ENCODE measurements around the gene MET. TPM values are rescaled to one million over a fixed set of nuclear protein-coding genes. Genes with fewer than 3 reads are reported as not detected.

MET gene
- 200 TPM for total RNA-seq (2021; ENCODE audit: unreplicated experiment)
- polyA plus RNA-seq (2012) = 71.3 and 91.7 TPM in 2 replicates
- Bru-seq, nascent RNA = percentile 99 among the genes with signal in this experiment
- BruChase-seq, experiment 1, labeled RNA remaining after a 6-hour chase = percentile 94 among the genes with signal in this experiment
- BruChase-seq, experiment 2, labeled RNA remaining after a 2-hour chase = percentile 93 among the genes with signal in this experiment
- long read RNA-seq, full-length matches to known transcripts = 8 of 165 reads
- long read RNA-seq, partial matches to known transcripts = 141 of 165 reads
- long read RNA-seq, other reads (novel, unspliced or antisense) = 16 of 165 reads

DNA sequence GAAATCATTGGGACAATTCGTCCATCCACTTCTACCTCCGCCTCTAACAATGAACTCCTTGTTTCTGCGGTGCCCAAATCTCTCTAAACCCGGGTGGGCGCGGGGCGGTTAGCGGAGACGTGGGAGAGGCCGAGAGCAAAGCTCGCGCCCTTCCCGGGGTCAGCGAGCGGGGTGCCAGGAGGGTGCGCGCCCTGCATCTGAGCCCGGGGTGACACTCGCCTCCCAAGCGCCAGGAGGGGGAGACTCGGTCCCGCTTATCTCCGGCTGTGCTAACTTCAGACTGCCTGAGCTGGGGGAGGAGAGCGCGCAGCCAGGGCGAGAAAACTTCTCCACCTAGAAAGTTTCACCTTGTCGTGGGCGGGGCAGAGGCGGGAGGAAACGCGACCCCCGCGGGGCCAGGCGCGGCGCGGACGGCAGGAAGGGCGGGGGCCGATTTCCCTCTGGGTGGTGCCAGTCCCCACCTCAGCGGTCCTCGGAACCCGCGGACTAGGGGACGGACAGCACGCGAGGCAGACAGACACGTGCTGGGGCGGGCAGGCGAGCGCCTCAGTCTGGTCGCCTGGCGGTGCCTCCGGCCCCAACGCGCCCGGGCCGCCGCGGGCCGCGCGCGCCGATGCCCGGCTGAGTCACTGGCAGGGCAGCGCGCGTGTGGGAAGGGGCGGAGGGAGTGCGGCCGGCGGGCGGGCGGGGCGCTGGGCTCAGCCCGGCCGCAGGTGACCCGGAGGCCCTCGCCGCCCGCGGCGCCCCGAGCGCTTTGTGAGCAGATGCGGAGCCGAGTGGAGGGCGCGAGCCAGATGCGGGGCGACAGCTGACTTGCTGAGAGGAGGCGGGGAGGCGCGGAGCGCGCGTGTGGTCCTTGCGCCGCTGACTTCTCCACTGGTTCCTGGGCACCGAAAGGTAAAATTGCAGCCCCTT lies at the start of gene MET:
TSS of gene MET (plus strand) at position 516 of the 915 bp plus-strand sequence. CDS start 26,889 bp downstream, outside the sequence.
- Histone ChIP-seq H2AFZ (ENCODE audit: low read depth, low read length, poor library complexity, severe bottlenecking) (no peak within 1 kb of the TSS), H3K4me2 (ENCODE audit: low read length) (peak within 1 kb of the TSS; percentile 87), H3K4me1 (ENCODE audit: control insufficient read depth in 1 of 2, insufficient read depth in 2 of 2, low read length in 2 of 2) (peaks cover 42 to 56% of the 10 kb centered on the region in 2 experiments), H4K20me1 (ENCODE audit: insufficient read depth) (no peaks in the 10 kb centered on the region), H3K79me2 (ENCODE audit: insufficient read depth, low read length) (peaks cover 60% of the 10 kb centered on the region), H3K9me3 (ENCODE audit: control insufficient read depth in 1 of 2, insufficient read depth in 1 of 2, low read depth in 1 of 2, low read length in 2 of 2) (peaks cover 0 to 6% of the 10 kb centered on the region in 2 experiments; a peak in 1 of 4 replicates), H3K27ac (ENCODE audit: low read depth, low read length) (peak within 1 kb of the TSS; percentile 90), H3K9ac (ENCODE audit: low read length) (peak within 1 kb of the TSS; percentile 94), H3K9me2 (ENCODE audit: insufficient read depth) (no peaks in the 10 kb centered on the region), H3K27me3 (ENCODE audit: insufficient read depth, low read length) (no peaks in the 10 kb centered on the region), H3K36me3 (ENCODE audit: control insufficient read depth in 1 of 2, insufficient read depth in 2 of 2, low read length in 2 of 2) (peaks cover 4 to 9% of the 10 kb centered on the region in 2 experiments; a peak in 1 of 4 replicates), H3K4me3 (replicated peaks in 1 of 2; ENCODE audit: low read depth in 1 of 2, low read length in 2 of 2) (peak within 1 kb of the TSS; percentile 86 to 90)
- BruUV-seq (replicated peaks) = no TSS peak
- intact Hi-C loops (cut with micrococcal nuclease) = loop anchor here (10.0 kb wide), 2 partner anchors 103 to 497 kb away; no protein-coding TSS in a partner anchor
- DNase-seq (ENCODE audit: low read depth, low spot score) (peak; percentile 84), ATAC-seq (peak; percentile 84)
- ChIA-PET CTCF (interaction anchor here (1.1 to 1.5 kb wide), 6 partner anchors 14 to 138 kb away, joined by 3 to 7 read pairs (median 4); no protein-coding TSS in a partner anchor), POLR2A (interaction anchor here (0.5 to 2.2 kb wide), 8 partner anchors 14 to 509 kb away, joined by 3 to 5 read pairs (median 3); no protein-coding TSS in a partner anchor), RAD21 (ENCODE audit: low non-redundant PET in 1 of 2, low total read pairs in 2 of 2, uncharacterized antibody in 2 of 2, unreplicated experiment in 2 of 2) (interaction anchor here (0.7 to 1.1 kb wide), 3 partner anchors 80 to 105 kb away, joined by 3 to 4 read pairs (median 4); no protein-coding TSS in a partner anchor)
- TF ChIP-seq YY1 (IDR thresholded peaks at IDR 0.05; ENCODE audit: extremely low read depth, insufficient replicate concordance, low read depth, low read length) (peak; percentile 8), EZH2 (IDR thresholded peaks at IDR 0.05) (no peak), CTCF (IDR thresholded peaks at IDR 0.05 in 2 of 3, conservative IDR thresholded peaks at IDR 0.05 in 1 of 3; ENCODE audit: borderline replicate concordance in 1 of 3, insufficient read depth in 1 of 3, low read depth in 2 of 3, low read length in 2 of 3) (peak; percentile 49 to 84 (median 56)), CEBPB (IDR thresholded peaks at IDR 0.05; ENCODE audit: low read depth) (no peak; the same call in 1 of the 2 replicates), ZFX (IDR thresholded peaks at IDR 0.05) (no peak; the same call in none of the 2 replicates), TCF7L2 (IDR thresholded peaks at IDR 0.05; ENCODE audit: borderline replicate concordance, extremely low read depth, insufficient read depth, insufficient read length) (peak; percentile 56), CBX3 (IDR thresholded peaks at IDR 0.05; ENCODE audit: low read depth) (peak; percentile 89), EGR1 (IDR thresholded peaks at IDR 0.05; ENCODE audit: low read depth) (peak; percentile 89), RAD21 (IDR thresholded peaks at IDR 0.05; ENCODE audit: low read depth) (peak; percentile 93), SP1 (IDR thresholded peaks at IDR 0.05; ENCODE audit: low read depth) (peak; percentile 85), POLR2AphosphoS5 (IDR thresholded peaks at IDR 0.05; ENCODE audit: low read depth, low read length) (peak; percentile 70), SIN3A (IDR thresholded peaks at IDR 0.05; ENCODE audit: low read depth) (peak; percentile 66; the same call in 1 of the 2 replicates), JUND (IDR thresholded peaks at IDR 0.05) (peak; percentile 52; the same call in 1 of the 2 replicates)
- TF ChIP-seq, protein P1, sequence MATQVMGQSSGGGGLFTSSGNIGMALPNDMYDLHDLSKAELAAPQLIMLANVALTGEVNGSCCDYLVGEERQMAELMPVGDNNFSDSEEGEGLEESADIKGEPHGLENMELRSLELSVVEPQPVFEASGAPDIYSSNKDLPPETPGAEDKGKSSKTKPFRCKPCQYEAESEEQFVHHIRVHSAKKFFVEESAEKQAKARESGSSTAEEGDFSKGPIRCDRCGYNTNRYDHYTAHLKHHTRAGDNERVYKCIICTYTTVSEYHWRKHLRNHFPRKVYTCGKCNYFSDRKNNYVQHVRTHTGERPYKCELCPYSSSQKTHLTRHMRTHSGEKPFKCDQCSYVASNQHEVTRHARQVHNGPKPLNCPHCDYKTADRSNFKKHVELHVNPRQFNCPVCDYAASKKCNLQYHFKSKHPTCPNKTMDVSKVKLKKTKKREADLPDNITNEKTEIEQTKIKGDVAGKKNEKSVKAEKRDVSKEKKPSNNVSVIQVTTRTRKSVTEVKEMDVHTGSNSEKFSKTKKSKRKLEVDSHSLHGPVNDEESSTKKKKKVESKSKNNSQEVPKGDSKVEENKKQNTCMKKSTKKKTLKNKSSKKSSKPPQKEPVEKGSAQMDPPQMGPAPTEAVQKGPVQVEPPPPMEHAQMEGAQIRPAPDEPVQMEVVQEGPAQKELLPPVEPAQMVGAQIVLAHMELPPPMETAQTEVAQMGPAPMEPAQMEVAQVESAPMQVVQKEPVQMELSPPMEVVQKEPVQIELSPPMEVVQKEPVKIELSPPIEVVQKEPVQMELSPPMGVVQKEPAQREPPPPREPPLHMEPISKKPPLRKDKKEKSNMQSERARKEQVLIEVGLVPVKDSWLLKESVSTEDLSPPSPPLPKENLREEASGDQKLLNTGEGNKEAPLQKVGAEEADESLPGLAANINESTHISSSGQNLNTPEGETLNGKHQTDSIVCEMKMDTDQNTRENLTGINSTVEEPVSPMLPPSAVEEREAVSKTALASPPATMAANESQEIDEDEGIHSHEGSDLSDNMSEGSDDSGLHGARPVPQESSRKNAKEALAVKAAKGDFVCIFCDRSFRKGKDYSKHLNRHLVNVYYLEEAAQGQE (IDR thresholded peaks at IDR 0.05; ENCODE audit: low read depth) = no peak
- TF ChIP-seq, protein P2, sequence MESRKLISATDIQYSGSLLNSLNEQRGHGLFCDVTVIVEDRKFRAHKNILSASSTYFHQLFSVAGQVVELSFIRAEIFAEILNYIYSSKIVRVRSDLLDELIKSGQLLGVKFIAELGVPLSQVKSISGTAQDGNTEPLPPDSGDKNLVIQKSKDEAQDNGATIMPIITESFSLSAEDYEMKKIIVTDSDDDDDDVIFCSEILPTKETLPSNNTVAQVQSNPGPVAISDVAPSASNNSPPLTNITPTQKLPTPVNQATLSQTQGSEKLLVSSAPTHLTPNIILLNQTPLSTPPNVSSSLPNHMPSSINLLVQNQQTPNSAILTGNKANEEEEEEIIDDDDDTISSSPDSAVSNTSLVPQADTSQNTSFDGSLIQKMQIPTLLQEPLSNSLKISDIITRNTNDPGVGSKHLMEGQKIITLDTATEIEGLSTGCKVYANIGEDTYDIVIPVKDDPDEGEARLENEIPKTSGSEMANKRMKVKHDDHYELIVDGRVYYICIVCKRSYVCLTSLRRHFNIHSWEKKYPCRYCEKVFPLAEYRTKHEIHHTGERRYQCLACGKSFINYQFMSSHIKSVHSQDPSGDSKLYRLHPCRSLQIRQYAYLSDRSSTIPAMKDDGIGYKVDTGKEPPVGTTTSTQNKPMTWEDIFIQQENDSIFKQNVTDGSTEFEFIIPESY (IDR thresholded peaks at IDR 0.05; ENCODE audit: extremely low read depth, insufficient replicate concordance, low read length) = peak; percentile 33

Data from HCT116 (cell line).